Measurements from ENCODE around the gene SPRYD7.
A peak's percentile ranks its signal among the peaks of the same experiment; 100 is the strongest.
"Not testable (repeated sequence)": the region's sequence is repeated elsewhere in the genome, so short reads cannot be mapped to it uniquely, and the experiment has no call there.

Gene SPRYD7

GRCh38 chr13:49936075-49936967 is at the start of gene SPRYD7:
TSS of gene SPRYD7 (minus strand) at chr13:49936340. CDS start at chr13:49936235, 105 bp downstream.
- peak; percentile 92 to 93 for DNase-seq (ENCODE audit: low read depth in 2 of 2)

DNA sequence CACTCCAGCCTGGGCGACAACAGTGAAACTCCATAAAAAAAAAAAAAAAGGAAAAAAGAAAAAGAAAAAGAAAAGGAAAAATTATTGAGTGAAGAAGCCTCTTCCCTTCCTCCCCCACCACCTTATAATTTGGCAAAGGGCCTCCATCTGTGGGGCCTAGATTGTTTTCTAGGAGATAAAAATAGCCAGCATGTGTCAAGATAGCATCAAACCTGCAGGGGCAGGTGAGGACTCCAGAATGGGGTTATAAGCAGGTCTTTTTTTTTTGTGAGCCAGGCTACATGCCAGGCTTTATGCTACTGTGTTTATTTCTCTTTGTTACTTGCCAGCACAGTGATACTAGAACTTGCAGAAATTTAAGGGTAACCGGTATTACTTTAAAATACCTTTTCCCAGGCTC is 49.0 kb upstream of the SPRYD7 start:
- no peak for DNase-seq (ENCODE audit: low read depth in 2 of 2)

DNA sequence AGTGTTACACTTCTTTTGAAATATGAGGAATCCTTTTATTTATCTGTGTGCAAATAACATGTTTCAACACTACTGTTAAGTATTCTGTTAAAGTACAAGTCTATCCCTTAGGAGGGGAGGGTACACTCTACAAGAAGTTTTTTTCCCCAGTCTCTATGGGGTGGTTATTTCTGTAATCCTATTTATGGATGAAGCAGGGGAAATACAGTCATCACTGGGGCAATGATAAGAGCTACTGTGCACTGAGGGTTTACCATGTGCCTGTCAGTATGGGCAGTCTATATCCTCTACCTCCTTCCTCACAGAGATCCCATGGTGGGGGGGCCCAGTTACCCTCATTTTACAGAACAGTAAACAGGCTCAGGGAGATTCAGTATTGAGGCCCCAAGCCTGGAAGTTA is 44.1 kb upstream of the SPRYD7 start:
- no peak for DNase-seq (ENCODE audit: low read depth in 2 of 2)

- DNase-seq (ENCODE audit: low read depth in 2 of 2): no peak
Measured at GRCh38 chr13:49977992-49978391, 41.9 kb upstream of the SPRYD7 start.

- DNase-seq (ENCODE audit: low read depth in 2 of 2): peak; percentile 40 to 64
Measured at GRCh38 chr13:49976314-49977258, 40.4 kb upstream of the SPRYD7 start.

GRCh38 chr13:49975826-49976225 is 39.7 kb upstream of the SPRYD7 start:
- no peak for DNase-seq (ENCODE audit: low read depth in 2 of 2)

GRCh38 chr13:49972709-49973108 is 36.6 kb upstream of the SPRYD7 start:
- no peak for DNase-seq (ENCODE audit: low read depth in 2 of 2)

GRCh38 chr13:49967456-49967855 is 31.3 kb upstream of the SPRYD7 start:
- no peak for DNase-seq (ENCODE audit: low read depth in 2 of 2)

- no peak for DNase-seq (ENCODE audit: low read depth in 2 of 2)
Measured at GRCh38 chr13:49958321-49958720, 22.2 kb upstream of the SPRYD7 start.

DNA sequence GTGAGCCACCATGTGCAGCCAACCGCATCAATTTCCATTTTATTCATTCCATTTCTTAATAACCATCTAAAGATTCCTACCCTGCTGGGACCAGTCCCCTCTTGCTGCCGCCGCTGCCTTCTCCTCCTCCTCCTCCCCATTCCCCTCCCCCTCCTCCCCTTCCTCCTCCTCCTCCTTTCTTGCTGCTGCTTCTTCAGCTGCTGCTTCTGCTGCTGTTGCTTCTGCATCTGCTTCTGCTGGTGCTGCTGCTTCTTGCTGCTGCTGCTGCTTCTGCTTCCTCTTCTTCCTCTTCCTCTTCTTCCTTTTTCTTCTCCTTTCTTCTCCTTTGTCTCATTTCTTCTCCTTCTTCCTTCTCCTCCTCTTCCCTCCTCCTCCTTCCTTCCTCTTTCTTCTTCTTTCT is 20.0 kb upstream of the SPRYD7 start:
- DNase-seq (ENCODE audit: low read depth in 2 of 2): no peak

DNA sequence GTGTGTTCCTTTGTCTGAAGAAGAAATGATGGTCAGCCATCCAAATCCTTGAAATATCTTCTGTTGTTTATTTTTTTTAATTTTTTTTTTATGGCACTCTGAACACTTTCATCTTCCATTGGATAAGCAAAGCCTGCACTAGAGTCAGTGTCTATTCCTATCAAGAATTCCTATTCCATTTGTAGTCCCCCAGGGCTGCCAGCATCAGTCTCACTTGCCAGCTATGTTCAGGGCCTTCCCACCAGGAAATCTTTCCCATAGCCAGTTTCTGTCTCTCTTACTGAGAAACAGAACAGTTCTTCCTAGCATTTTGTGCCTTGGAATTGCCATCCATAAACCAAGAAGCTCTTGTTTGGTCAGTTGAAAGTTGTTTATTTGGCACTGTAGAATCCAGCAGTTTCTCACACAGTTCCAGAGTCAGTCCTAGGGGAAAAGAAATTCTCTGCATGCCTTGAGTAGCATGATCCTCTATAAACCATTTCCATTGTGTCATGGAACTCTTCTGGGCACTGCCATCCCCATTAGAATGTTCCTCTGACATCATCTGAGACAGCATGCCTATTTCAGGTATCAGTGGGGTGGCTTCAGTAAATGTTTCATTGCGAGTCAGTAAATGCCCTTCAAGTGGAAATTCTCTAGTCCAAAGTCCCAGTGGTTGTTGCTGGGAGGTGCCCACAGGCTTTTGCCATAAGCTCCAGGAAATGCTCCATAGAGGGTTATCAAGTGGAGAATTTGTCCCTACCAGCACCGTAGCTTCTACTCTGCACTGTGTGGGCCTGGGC is 18.7 kb upstream of the SPRYD7 start:
- DNase-seq (ENCODE audit: low read depth in 2 of 2): no peak

DNA sequence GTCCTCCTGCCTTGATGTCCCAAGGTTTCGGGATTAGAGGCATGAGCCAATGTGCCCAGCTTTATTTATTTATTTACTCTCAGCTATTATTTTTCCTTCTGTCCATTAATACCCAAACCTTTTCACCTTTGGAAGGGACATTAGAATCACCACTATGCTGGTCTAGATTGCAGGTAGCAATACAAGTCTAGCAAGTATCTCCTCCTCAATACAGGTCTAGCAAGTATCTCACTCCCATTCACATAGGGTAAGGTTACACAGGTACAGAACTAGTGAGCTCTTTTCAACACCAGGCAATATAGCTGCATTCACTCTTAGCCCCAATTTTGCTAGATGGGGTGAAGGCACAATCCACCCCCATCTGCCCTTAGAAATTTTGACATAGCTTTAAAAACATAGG is 17.4 kb upstream of the SPRYD7 start:
- no peak for DNase-seq (ENCODE audit: low read depth in 2 of 2)

DNA sequence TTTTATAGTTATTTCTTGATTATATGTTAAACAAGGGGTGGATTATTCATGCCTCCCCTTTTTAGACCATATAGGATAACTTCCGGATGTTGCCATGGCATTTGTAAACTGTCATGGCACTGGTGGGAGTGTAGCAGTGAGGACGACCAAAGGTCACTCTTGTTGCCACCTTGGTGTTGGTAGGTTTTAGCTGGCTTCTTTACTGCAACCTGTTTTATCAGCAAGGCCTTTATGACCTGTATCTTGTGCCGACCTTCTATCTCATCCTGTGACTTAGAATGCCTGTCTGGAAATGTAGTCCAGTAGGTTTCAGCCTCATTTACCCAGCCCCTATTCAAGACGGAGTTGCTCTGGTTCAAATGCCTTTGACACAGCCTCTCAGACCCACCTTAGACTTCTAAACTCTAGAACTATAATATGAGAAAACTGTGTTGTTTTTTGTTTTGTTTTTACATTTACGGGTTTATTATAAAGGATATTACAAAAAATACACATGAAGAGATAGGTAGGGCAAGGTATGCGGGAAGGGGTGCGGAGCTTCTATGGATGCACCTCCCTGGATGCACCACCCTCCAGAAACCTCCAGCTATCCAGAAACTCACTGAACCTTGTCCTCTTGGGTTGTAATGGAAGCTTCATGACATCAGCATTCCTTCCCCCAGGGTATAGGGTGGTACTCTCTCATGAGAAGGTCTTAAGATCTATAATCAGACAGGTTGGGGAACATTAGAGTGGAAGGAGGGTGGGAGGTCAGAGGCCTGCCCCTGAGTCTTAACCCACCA is 15.8 kb upstream of the SPRYD7 start:
- no peak for DNase-seq (ENCODE audit: low read depth in 2 of 2)

GRCh38 chr13:49948777-49949270 is 12.7 kb upstream of the SPRYD7 start:
- not testable (repeated sequence) for DNase-seq (ENCODE audit: low read depth in 2 of 2)

DNA sequence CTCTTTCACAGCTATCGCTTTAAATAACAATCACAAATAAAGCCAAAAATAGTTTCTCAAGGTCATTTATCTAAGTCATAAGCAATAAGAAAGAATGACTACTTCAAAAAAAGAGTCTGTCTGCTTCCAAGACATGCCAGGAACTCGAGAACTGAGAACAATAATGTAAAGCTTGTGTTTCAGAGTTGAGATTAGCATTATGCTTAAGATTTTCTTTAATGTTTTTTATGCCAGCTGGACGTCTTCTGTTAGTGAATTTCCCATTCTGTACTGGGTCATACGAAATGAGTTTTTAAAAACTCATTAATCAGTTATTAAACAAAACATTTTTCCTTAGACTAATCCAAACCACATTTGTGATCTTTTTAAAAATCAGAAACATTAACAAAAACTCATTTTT is 3.2 kb upstream of the SPRYD7 start:
- no peak for DNase-seq (ENCODE audit: low read depth in 2 of 2)

GRCh38 chr13:49938921-49939320 is 2.8 kb upstream of the SPRYD7 start:
- DNase-seq (ENCODE audit: low read depth in 2 of 2): no peak

DNA sequence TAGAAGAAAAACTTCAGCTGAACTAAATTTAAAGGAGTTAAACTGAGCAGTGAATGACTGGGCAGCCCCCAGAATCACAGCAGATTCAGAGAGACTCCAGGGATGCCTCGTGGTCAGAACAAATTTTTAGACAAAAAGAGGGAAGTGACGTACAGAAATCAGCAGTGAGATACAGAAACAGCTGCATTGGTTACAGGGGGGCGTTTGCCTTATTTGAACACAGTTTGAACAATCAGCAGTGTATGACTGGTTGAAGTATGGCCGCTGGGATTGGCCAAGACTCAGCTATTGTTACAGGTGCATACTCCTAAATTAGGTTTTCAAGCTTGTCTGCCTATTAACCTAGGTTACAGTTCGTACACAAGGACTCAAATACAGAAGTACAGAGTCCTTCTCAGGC is 2.2 kb upstream of the SPRYD7 start:
- DNase-seq (ENCODE audit: low read depth in 2 of 2): no peak

GRCh38 chr13:49936968-49937273 is 781 bp upstream of the SPRYD7 start:
- DNase-seq (ENCODE audit: low read depth in 2 of 2): no peak

DNA sequence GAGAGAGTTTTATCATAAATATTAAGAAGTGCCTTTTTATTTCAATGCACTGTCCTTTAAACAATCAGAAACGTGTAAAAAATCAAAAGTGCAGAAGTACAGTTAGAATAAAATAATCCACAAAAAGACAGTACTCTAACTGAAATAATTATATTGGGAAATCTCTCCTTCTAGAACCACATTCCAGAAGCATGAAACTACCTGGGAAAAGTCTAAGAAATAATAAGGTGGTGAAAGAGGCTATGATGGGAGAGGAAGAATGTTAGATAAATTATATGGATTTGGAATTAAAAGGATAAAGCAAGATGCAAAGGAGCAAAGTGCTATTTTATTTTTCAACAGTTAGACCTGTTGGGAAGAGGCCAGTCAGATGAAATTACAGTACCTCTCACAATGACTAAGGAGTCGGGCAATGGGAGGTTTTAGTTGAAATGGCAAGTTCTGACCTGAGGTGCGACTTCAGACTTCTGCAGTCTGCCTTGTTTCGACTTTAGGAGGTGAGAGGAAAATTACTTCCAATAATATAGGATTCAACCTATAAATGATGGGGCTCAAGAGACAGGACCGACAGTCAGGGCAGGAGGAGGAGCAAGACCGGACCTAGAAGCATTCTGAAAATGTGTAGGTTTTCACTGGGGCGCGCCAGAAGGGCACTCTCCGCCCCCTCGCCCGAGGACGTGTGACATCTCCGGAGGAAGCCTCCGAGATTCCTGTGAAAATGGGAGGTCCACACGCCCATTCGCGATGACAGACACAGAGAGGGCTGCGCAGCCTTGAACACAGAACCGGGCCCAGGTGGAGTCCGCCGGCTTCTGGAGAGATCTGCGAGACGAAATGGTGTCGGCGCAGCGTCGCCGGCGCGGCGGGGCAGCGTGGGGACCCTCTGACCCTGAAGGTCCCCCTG is 717 bp downstream of the SPRYD7 start:
- peak in 1 of 2 donors; percentile 1 for DNase-seq (ENCODE audit: low read depth in 2 of 2)

GRCh38 chr13:49933511-49933910 is 2.6 kb downstream of the SPRYD7 start:
- DNase-seq (ENCODE audit: low read depth in 2 of 2): no peak

All from stimulated activated CD8-positive, alpha-beta memory T cell treated with anti-CD3 and anti-CD28 coated beads, Interleukin-7, amount 100 ng/mL, for 1 hour (primary cell).